H1 (cell line): ENCODE results near the gene LRP8. TPM values are rescaled to one million over a fixed set of nuclear protein-coding genes. Genes with fewer than 3 reads are reported as not detected.

Source experiments
- BCL11A ChIP-seq, 2 experiments: IDR thresholded peaks; one replicate each; pipeline ENCODE4 v1.6.1; 2011; ENCODE audit warnings: low read depth in 2 of 2, low read length in 2 of 2, mild to moderate bottlenecking in 2 of 2
- CBX5 ChIP-seq: fragments of 300-800, 300-1000 bp; sonication (generic); IDR thresholded peaks from 2 replicates; pipeline ENCODE4 v1.7.1; 2016; ENCODE audit warnings: antibody characterized with exemption, low read length, low read depth
- RXRA ChIP-seq: IDR thresholded peaks from 2 replicates; pipeline ENCODE4 v1.6.1; 2011; ENCODE audit warnings: low read depth, mild to moderate bottlenecking, low read length, moderate library complexity; ENCODE audit not compliant: insufficient read depth
- polyA plus RNA-seq, 7 experiments: library from polyadenylated mRNA; depleted of rRNA in 3 of 7; stranded (reverse) in 5 of 7; unstranded in 2 of 7; fragments of >200 nt in 5 of 7; fragments of 200-250 nt in 2 of 7; gene quantifications; 1 replicate in 5 of 7; 2 replicates in 1 of 7; 4 replicates in 1 of 7; pipeline versions ENCODE4 v1.2.1 to v1.2.3, GENCODE V29; 2011 to 2013; ENCODE audit warnings: missing spikeins in 2 of 7, mixed read lengths in 2 of 7
- total RNA-seq: library from RNA; stranded (reverse); fragmentation: NEBNext Ultra II Directional; extraction: Animal tissue kit (Norgen Biotek cat#: 25700); gene quantifications from 2 replicates; pipeline ENCODE4 v1.2.1, GENCODE V29; 2021
- TF ChIP-seq, protein P1 (sequence below): fragments of 300-600 bp; sonication (generic); IDR thresholded peaks from 2 replicates; pipeline ENCODE4 v1.7.1; 2012; ENCODE audit warnings: low read length, moderate library complexity, mild to moderate bottlenecking, inconsistent platforms; ENCODE audit not compliant: insufficient replicate concordance
- TF ChIP-seq, protein P2 (sequence below): IDR thresholded peaks from 2 replicates; pipeline ENCODE4 v1.6.1; 2011; ENCODE audit warnings: low read depth, mild to moderate bottlenecking, low read length; ENCODE audit not compliant: insufficient read depth

Gene LRP8
- total and polyA plus RNA-seq, 2 of the 8 experiments (the other 6 are each of a cell fraction or from before 2014, with no cell fraction given), result 63.2 to 66.4 TPM

GRCh38 chr1:53309802-53310201 lies 18.1 kb downstream of the LRP8 start (continued):
- TF ChIP-seq, protein P1, sequence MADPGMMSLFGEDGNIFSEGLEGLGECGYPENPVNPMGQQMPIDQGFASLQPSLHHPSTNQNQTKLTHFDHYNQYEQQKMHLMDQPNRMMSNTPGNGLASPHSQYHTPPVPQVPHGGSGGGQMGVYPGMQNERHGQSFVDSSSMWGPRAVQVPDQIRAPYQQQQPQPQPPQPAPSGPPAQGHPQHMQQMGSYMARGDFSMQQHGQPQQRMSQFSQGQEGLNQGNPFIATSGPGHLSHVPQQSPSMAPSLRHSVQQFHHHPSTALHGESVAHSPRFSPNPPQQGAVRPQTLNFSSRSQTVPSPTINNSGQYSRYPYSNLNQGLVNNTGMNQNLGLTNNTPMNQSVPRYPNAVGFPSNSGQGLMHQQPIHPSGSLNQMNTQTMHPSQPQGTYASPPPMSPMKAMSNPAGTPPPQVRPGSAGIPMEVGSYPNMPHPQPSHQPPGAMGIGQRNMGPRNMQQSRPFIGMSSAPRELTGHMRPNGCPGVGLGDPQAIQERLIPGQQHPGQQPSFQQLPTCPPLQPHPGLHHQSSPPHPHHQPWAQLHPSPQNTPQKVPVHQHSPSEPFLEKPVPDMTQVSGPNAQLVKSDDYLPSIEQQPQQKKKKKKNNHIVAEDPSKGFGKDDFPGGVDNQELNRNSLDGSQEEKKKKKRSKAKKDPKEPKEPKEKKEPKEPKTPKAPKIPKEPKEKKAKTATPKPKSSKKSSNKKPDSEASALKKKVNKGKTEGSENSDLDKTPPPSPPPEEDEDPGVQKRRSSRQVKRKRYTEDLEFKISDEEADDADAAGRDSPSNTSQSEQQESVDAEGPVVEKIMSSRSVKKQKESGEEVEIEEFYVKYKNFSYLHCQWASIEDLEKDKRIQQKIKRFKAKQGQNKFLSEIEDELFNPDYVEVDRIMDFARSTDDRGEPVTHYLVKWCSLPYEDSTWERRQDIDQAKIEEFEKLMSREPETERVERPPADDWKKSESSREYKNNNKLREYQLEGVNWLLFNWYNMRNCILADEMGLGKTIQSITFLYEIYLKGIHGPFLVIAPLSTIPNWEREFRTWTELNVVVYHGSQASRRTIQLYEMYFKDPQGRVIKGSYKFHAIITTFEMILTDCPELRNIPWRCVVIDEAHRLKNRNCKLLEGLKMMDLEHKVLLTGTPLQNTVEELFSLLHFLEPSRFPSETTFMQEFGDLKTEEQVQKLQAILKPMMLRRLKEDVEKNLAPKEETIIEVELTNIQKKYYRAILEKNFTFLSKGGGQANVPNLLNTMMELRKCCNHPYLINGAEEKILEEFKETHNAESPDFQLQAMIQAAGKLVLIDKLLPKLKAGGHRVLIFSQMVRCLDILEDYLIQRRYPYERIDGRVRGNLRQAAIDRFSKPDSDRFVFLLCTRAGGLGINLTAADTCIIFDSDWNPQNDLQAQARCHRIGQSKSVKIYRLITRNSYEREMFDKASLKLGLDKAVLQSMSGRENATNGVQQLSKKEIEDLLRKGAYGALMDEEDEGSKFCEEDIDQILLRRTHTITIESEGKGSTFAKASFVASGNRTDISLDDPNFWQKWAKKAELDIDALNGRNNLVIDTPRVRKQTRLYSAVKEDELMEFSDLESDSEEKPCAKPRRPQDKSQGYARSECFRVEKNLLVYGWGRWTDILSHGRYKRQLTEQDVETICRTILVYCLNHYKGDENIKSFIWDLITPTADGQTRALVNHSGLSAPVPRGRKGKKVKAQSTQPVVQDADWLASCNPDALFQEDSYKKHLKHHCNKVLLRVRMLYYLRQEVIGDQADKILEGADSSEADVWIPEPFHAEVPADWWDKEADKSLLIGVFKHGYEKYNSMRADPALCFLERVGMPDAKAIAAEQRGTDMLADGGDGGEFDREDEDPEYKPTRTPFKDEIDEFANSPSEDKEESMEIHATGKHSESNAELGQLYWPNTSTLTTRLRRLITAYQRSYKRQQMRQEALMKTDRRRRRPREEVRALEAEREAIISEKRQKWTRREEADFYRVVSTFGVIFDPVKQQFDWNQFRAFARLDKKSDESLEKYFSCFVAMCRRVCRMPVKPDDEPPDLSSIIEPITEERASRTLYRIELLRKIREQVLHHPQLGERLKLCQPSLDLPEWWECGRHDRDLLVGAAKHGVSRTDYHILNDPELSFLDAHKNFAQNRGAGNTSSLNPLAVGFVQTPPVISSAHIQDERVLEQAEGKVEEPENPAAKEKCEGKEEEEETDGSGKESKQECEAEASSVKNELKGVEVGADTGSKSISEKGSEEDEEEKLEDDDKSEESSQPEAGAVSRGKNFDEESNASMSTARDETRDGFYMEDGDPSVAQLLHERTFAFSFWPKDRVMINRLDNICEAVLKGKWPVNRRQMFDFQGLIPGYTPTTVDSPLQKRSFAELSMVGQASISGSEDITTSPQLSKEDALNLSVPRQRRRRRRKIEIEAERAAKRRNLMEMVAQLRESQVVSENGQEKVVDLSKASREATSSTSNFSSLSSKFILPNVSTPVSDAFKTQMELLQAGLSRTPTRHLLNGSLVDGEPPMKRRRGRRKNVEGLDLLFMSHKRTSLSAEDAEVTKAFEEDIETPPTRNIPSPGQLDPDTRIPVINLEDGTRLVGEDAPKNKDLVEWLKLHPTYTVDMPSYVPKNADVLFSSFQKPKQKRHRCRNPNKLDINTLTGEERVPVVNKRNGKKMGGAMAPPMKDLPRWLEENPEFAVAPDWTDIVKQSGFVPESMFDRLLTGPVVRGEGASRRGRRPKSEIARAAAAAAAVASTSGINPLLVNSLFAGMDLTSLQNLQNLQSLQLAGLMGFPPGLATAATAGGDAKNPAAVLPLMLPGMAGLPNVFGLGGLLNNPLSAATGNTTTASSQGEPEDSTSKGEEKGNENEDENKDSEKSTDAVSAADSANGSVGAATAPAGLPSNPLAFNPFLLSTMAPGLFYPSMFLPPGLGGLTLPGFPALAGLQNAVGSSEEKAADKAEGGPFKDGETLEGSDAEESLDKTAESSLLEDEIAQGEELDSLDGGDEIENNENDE, result no peak
- TF ChIP-seq CBX5, result no peak
- TF ChIP-seq BCL11A (IDR thresholded peaks at IDR 0.05; ENCODE audit: low read depth in 2 of 2, low read length in 2 of 2), result no peak
- TF ChIP-seq RXRA, result no peak
- TF ChIP-seq, protein P2, sequence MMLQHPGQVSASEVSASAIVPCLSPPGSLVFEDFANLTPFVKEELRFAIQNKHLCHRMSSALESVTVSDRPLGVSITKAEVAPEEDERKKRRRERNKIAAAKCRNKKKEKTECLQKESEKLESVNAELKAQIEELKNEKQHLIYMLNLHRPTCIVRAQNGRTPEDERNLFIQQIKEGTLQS, result no peak
- TF ChIP-seq, all 59 proteins: peak for 0
